OCI-LY3 (cell line): Measurements from ENCODE around the gene IFT43.

Source experiments
- EZH2phosphoT487 ChIP-seq: fragments of 200-600 bp; shearing (Covaris generic); IDR thresholded peaks from 2 replicates; pipeline ENCODE4 v1.6.1; 2018; ENCODE audit warnings: antibody characterized with exemption, mixed run types, low read depth
- TF ChIP-seq, protein P1 (sequence below): fragments of 200-600, 300-600 bp; sonication (generic); IDR thresholded peaks from 2 replicates; pipeline ENCODE4 v1.5.1; 2014; ENCODE audit warnings: antibody characterized with exemption, low read length, low read depth

DNA sequence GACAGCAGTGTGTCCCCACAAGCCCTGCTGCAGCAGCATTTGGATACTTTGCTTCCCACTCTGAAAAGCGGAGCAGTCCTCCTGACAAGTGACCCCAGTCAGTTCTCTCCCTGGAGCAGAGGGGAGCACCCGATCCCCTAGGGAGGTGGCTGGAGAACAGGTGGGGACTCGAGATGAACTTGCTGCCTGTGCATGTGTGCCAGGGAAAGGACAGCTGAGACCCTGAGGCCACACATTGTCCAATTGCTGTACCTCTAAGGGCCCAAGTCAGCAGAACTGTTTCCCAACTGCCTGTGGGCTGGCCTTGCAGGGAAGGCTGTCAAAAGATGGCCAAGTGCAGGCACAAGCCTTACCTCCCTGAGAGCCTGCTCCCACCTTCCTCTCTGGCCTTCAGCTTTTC, 55.1 kb downstream of the IFT43 start:
- TF ChIP-seq, protein P1, sequence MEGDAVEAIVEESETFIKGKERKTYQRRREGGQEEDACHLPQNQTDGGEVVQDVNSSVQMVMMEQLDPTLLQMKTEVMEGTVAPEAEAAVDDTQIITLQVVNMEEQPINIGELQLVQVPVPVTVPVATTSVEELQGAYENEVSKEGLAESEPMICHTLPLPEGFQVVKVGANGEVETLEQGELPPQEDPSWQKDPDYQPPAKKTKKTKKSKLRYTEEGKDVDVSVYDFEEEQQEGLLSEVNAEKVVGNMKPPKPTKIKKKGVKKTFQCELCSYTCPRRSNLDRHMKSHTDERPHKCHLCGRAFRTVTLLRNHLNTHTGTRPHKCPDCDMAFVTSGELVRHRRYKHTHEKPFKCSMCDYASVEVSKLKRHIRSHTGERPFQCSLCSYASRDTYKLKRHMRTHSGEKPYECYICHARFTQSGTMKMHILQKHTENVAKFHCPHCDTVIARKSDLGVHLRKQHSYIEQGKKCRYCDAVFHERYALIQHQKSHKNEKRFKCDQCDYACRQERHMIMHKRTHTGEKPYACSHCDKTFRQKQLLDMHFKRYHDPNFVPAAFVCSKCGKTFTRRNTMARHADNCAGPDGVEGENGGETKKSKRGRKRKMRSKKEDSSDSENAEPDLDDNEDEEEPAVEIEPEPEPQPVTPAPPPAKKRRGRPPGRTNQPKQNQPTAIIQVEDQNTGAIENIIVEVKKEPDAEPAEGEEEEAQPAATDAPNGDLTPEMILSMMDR: no peak
- no peak for TF ChIP-seq EZH2phosphoT487
